GM12873 (cell line): ENCODE results near the gene APMAP.

ENCODE experiments used
- CTCF ChIP-seq: IDR thresholded peaks from 2 replicates; pipeline ENCODE4 v1.5.1; 2012; ENCODE audit warnings: low read depth, mild to moderate bottlenecking, moderate library complexity, low read length, control low read depth; ENCODE audit not compliant: insufficient read depth; ENCODE audit errors: missing control alignments

The APMAP gene

DNA sequence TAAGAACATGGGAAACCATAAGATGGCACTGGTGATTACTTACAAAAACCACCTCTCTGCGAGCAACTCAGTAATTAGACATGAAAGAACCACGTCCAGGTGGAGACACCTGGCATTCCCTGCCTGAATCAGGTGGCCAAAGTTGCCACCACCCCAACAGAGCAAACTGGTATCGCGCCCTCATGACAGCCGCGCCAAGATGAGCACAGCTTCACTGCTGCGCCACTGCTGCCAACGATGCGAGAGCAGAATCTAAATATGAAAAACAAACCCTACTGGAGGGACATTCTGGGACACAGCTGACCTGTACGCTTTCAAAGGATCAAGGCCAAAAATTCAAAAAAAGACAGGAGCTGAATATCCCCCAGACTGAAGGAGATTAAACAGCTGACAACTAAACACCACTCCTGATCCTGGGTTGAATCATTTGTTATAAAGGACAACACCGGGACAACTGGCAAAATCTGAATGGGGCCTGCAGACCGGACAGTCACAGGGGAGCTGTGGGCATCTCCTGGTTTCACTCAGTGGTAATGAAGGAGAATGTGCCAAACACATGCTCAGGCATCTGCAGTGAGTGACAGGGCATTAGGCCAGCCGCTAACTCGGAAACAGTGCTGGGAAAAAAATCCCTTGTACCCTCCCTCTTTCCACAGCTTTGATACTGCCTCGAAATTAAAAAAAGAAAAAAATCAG, 26.1 kb downstream of the APMAP start:
- TF ChIP-seq CTCF: no peak

- no peak for TF ChIP-seq CTCF
Observed at GRCh38 chr20:24965065-24965919, 27.3 kb downstream of the APMAP start.

- no peak for TF ChIP-seq CTCF
Observed at GRCh38 chr20:24964506-24964840, 28.1 kb downstream of the APMAP start.

GRCh38 chr20:24963672-24964505, 28.7 kb downstream of the APMAP start:
- no peak for TF ChIP-seq CTCF

- TF ChIP-seq CTCF: no peak
Observed at GRCh38 chr20:24962510-24962909, 30.0 kb downstream of the APMAP start.

GRCh38 chr20:24962182-24962492, 30.4 kb downstream of the APMAP start:
- no peak for TF ChIP-seq CTCF
